HG02973 (cell line): ENCODE measurements around the gene SMAD3.

Experiments used
- ATAC-seq: cut with Tn5 transposase; IDR thresholded peaks from one replicate; pipeline ENCODE4 v1.9.1; 2021; ENCODE audit warnings: moderate library complexity; ENCODE audit not compliant: unreplicated experiment

The SMAD3 gene

DNA sequence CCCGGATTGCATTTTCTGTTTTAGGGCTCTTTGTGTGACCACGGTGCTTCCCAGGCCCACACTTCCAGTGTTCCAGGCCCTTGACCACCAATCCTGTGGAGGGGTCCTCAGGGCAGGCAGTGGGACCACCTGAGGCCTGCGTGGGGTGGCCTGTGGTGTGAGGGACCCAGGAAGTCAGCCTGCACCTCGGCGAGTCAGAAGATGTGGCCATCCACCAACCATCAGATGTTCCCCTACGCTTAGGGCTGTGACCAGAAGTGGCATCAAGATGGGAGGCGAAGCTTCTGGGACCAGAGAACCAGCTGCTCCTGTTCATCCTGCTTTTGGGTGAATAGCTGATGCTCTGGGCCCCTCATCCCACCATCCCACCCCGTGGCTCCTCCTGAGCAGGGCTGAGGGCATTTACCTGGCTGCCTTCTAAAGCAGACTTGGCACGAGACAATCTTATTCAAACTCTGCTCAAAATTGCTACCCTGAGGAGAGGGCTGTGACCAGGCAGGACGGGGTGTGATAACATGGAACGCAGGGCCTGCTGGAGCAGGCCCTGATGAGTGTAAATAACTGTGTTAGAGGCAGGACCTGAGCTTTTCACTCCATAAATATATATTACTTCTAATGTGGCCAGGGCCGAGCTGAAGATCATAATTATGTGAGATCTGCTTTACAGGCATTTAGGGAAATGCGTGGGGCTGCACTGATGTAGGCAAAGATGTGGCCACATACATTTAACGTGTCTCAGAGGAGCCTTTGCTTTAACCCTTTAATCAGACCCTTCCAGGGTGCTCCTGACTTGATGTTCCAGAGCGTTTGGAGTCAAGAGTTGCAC is 28.8 kb downstream of the SMAD3 start:
- no peak for ATAC-seq

DNA sequence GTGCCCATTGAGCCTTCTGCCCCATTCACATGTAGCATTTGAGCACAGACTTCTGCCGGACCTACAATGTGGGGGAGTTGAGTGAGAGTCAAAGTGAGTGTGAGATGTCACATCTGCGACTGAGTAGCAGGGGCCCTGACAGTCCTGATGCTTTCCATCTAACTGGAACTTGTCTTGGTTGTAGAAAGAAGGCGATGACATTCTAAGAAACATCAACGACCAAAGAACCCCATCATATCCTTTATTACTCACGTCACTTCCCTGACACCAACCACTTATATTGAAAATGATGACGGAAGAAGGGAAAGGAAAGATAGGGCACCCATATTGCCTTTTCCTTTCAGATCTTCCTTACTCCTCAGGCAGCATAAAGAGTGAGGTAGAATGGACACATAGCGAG is 30.5 kb downstream of the SMAD3 start:
- ATAC-seq, result no peak

GRCh38 chr15:67096546-67097294 is 31.3 kb downstream of the SMAD3 start:
- ATAC-seq, result no peak

DNA sequence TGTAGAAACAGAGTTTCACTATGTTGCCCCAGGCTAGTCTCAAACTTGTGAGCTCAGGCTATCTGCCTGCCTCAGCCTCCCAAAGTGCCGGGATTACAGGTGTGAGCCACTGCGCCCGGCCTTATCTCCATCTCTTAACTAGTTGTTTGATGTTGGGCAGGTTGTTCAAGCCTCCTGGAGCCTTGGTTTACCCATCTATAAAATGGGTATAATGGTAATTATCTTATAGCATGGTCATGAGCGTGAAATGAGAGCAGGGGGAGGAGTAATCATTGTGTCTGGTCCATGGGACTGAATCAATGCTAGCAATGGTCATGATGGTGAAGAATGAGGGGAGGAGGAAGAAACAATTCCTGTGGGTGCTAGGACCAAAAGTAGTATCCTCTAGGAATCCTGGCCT is 32.0 kb downstream of the SMAD3 start:
- no peak for ATAC-seq

DNA sequence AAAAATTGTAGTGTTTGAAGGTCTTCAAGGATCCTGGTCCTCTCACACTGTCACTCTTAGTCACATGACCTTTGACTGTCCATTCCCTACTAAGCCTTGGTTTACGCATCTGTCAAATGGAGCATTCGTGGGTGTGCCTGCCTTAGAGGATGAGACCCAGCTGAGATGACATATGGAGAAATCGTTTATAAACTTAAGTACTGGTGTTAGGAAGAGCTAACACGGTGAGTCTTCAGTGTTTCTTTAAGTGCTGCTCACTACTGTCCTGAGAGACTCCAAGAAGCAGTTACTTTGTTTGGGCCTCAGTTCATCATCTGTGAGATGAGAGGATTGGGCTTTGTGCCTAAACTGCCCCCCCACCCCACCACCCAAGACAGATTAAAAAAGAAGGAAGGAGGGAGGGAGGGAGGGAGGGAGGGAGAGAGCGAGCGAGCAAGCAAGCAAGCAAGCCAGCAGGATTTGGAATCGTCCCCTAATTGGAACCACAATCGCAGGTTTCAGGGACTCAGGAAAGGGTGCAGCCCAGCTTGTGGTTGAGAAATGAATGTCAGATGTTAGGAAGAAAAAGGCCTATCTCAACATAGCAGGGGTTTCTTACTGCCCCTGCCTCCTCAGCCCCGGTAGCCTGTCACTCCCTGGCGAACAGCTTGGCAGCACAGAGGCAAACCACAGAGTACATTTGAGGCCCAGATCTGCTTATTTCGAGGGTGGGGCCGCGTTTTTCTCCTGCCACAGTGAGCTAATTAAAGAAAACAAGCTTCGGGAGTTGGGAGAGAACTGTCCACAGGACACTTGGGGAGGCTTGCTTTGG is 32.7 kb downstream of the SMAD3 start:
- ATAC-seq, result no peak

DNA sequence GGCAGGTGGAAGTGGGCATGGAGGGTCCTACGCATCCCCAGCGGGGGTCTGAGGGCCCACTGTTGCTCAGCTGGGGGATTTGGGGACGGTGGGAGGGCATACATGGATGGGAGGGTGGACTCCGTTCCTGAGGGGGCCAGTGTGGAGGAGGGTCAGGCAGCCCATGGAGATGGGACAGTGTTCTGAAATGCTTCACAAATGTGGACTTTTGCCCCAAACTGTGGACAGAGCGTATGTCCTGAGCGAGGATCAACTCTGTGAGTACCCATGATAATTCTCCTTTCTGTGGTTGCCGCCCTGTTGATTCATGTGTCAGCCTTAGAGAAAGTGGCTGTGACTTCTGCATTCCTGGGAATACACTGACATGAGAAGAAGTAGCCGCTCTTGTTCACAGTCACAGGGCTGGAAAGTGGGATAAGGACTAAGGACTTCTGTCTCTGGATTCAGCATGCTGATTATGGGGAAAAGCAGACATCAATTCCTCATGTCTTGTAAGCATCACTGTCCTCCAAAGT is 33.4 kb downstream of the SMAD3 start:
- ATAC-seq, result no peak

GRCh38 chr15:67100124-67100791 is 34.9 kb downstream of the SMAD3 start:
- ATAC-seq, result no peak

DNA sequence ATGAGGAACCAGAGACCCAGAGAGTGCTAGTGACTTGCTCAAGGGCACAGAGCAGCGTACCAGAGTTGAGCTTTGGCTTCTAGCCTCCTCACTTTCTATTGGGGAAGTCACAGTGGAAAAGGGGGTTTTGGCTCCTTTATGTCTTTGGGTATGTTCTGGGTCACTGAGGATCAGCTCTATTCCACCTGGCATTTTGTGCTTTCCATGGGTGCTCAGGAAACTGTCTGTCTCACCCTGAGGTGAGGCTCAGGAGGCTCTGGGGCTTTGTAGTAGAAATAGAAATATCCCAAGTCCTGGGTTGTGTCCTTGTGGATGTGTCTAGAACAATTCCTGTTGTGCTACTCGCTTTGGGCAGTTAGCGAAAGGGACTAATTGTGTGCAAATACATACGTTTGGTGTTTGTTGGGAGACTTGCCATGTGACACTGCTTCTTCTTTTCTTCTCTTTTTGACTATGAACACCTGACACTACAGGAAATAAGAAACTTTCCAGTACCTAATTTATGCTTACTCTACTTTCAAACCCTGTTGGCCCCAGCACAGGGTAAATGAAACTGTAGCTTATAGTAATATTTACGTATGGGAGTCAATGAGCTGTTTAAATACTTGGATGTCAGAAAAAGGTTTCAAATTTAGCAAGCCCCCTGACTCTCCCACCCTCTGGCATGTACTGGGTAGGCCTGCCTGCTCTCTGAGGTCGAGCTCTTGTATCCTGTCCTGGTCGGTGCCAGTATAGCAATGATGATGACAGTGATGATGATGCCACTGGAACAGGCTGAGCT is 35.6 kb downstream of the SMAD3 start:
- ATAC-seq, result peak; percentile 54

- ATAC-seq, result peak; percentile 41
These were observed 36.7 kb downstream of the SMAD3 start for GRCh38 chr15:67101911-67102598.

DNA sequence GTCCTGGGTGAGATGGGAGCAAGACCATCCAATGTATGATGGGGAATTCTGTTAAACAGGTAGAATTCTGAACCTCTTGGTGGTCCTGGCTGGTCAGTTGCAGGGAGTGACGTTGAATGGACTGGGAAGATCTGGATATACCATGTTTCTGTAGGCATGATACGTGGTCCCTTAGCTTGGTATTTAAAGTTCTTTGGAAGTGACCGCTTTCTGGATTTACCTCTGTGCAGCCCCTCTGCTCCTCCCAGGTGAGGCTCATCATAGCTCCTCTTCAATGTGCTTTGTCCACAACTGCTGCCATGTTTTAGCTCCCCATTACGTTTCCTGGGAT is 37.2 kb downstream of the SMAD3 start:
- no peak for ATAC-seq

GRCh38 chr15:67103021-67103420 is 37.6 kb downstream of the SMAD3 start:
- ATAC-seq, result no peak

- ATAC-seq, result no peak
These were observed 38.0 kb downstream of the SMAD3 start for GRCh38 chr15:67103432-67103831.

- ATAC-seq, result no peak
These were observed 38.5 kb downstream of the SMAD3 start for GRCh38 chr15:67103869-67104268.

- no peak for ATAC-seq
These were observed 39.1 kb downstream of the SMAD3 start for GRCh38 chr15:67104510-67104909.

- ATAC-seq, result no peak
These were observed 39.9 kb downstream of the SMAD3 start for GRCh38 chr15:67105065-67105951.

GRCh38 chr15:67105991-67106763 is 40.8 kb downstream of the SMAD3 start:
- ATAC-seq, result no peak

DNA sequence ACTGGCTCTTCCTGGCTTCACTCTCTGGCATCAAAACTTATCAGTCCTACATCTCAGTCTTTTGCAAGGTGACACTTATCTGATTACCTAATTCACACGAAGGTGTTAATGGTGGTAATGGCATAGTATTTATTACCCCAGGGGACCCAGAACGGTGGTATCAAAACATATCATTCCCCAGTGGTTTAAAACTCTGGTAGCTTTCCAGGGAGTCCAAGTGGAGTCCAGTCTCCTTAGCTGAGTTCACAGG is 41.3 kb downstream of the SMAD3 start:
- ATAC-seq, result no peak
